Type B pancreatic cell (in vitro differentiated cells): ENCODE results near the gene MREG. TPM values are rescaled to one million over a fixed set of nuclear protein-coding genes. Genes with fewer than 3 reads are reported as not detected.
"Not testable (repeated sequence)": the region's sequence is repeated elsewhere in the genome, so short reads cannot be mapped to it uniquely, and the experiment has no call there.

Experiments
- DNase-seq: peaks from one replicate; pipeline ENCODE4 v3.0.0; 2021; ENCODE audit warnings: mixed read lengths; ENCODE audit not compliant: unreplicated experiment; ENCODE audit errors: extremely low spot score
- H3K27ac Mint-ChIP-seq: 2 replicates; pipeline ENCODE4 v1.8.0; 2021; ENCODE audit warnings: mild to moderate bottlenecking, mixed read lengths
- H3K27me3 Mint-ChIP-seq: 2 replicates; pipeline ENCODE4 v1.8.0; 2021; ENCODE audit warnings: mixed read lengths
- H3K36me3 Mint-ChIP-seq: 2 replicates; pipeline ENCODE4 v1.8.0; 2021; ENCODE audit warnings: mixed read lengths
- H3K4me1 Mint-ChIP-seq: one replicate; pipeline ENCODE4 v1.8.0; 2021; ENCODE audit warnings: mixed read lengths; ENCODE audit not compliant: unreplicated experiment
- H3K4me3 Mint-ChIP-seq: 2 replicates; pipeline ENCODE4 v1.8.0; 2021; ENCODE audit warnings: mild to moderate bottlenecking, mixed read lengths
- H3K9me3 Mint-ChIP-seq: 2 replicates; pipeline ENCODE4 v1.8.0; 2021; ENCODE audit warnings: mixed read lengths
- total RNA-seq: library from RNA; stranded (reverse); gene quantifications from 2 replicates; pipeline ENCODE4 v1.2.1, GENCODE V29; 2021; ENCODE audit warnings: low replicate concordance
- TF ChIP-seq, protein P1 (sequence below): fragments of 200-600 bp; sonication (generic); conservative IDR thresholded peaks from 2 replicates; pipeline ENCODE4 v1.5.0; 2021; ENCODE audit warnings: antibody characterized with exemption, mild to moderate bottlenecking

The MREG gene
- total RNA-seq, 1 donor from 2014 or later: 15.7 TPM

DNA sequence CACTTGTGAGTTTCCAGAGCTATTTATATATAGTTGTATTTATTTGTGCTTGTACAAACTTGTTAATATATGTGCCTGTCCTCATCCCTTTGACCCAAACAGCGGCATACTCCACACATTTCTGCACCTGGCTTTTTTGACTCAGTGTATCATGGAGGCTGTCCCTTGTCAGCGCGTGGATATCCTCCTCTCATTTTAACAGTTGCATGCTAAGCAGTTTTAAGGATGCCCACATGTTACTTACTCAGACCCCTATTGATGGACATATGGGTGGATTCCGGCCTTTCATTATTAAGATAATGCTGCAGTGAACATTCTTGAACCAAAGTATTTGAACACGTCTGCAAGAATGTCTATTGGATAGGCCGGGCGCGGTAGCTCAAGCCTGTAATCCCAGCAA is 655 bp upstream of the MREG start:
- peak overlapping the region; percentile 79 for H3K4me3 Mint-ChIP-seq
- no peak overlapping the region for H3K27ac Mint-ChIP-seq

DNA sequence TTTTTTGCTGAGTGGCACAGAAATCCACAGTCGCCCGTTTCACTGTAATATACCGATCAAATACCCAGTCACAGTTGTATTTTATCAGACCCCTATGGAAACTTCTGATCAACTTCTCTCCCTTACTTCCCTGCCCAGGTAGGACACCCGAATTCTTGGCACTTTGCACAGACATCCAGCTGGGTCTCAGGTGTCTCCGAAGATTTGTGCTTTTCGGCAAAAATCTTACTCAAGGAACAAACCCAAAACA is 596 bp downstream of the MREG start:
- Mint-ChIP-seq H3K27ac (peak overlapping the region; percentile 77), H3K27me3 (no peaks in the 10 kb centered on the region)

More for the DNA sequence above, 655 bp upstream of the MREG start:
- no peaks in the 10 kb centered on the region for H3K9me3 Mint-ChIP-seq
- no peaks in the 10 kb centered on the region for H3K27me3 Mint-ChIP-seq
- peaks cover 4% of the 10 kb centered on the region for H3K36me3 Mint-ChIP-seq
- H3K4me1 Mint-ChIP-seq: peaks cover 4% of the 10 kb centered on the region
- TF ChIP-seq, protein P1, sequence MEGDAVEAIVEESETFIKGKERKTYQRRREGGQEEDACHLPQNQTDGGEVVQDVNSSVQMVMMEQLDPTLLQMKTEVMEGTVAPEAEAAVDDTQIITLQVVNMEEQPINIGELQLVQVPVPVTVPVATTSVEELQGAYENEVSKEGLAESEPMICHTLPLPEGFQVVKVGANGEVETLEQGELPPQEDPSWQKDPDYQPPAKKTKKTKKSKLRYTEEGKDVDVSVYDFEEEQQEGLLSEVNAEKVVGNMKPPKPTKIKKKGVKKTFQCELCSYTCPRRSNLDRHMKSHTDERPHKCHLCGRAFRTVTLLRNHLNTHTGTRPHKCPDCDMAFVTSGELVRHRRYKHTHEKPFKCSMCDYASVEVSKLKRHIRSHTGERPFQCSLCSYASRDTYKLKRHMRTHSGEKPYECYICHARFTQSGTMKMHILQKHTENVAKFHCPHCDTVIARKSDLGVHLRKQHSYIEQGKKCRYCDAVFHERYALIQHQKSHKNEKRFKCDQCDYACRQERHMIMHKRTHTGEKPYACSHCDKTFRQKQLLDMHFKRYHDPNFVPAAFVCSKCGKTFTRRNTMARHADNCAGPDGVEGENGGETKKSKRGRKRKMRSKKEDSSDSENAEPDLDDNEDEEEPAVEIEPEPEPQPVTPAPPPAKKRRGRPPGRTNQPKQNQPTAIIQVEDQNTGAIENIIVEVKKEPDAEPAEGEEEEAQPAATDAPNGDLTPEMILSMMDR: no peak
- DNase-seq: no peak

DNA sequence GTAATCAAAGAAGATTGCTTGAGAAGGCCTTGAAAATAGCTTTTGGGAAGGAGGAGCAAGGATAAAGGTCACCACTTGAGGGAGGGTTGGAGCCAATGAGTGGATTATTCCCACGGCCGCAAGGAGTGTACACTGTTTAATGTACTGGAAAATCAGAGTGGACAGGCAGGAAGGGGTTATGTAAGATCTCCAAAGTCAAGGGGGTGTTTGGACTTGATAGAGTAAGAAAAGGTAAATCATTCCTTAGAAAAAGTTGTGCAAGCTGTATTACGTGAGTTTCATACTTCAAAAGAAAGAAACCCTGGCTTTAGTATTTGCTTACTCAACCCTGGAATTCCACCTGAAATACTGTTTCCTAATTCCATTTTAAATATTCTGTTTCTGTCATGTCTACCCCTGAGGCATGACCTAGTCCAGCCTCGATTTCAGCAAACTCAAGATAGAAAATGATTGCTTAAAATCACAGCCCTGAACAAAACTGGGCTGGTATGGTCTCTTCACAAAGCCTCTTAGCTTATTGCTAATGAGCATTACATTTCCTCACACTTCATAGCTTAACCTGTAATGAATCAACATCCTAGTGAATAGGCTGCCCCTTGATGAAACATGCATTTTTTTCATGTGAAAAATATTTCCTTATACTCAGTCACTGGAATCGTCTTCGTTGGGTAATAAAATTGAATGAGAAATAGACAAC is 1.1 kb downstream of the MREG start:
- peak overlapping the region; percentile 91 for H3K4me3 Mint-ChIP-seq
- TF ChIP-seq, protein P1: peak; percentile 34
- H3K4me1 Mint-ChIP-seq: peaks cover 4% of the 10 kb centered on the region
- peak overlapping the region; percentile 77 for H3K27ac Mint-ChIP-seq
- H3K27me3 Mint-ChIP-seq: no peaks in the 10 kb centered on the region
- H3K36me3 Mint-ChIP-seq: peaks cover 4% of the 10 kb centered on the region
- no peak for DNase-seq
- no peaks in the 10 kb centered on the region for H3K9me3 Mint-ChIP-seq

More for the DNA sequence above, 596 bp downstream of the MREG start:
- Mint-ChIP-seq H3K4me1 (peaks cover 4% of the 10 kb centered on the region), H3K9me3 (no peaks in the 10 kb centered on the region), H3K36me3 (peaks cover 4% of the 10 kb centered on the region), H3K4me3 (peak overlapping the region; percentile 91)
- DNase-seq: no peak
- TF ChIP-seq, protein P1: no peak

DNA sequence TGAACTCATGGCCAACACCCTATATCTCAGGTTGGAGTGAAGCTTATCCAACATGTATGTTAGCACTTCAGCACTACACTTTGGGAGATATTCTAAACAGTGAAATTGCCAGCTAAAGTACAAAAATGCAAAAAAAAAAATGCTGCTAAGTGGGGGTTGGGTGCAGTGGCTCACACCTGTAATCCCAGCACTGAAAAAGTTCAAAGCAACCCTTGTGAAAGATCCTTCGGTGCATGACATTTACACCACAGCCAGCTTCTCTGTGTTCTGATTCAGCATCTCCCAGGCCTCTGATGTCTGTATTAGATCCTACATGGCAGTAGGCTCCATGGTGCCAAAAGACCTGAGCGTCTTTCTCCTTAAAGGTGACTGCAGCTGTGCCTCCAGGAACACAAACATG is 4.1 kb downstream of the MREG start:
- H3K27me3 Mint-ChIP-seq, H3K4me1 Mint-ChIP-seq, H3K36me3 Mint-ChIP-seq, H3K4me3 Mint-ChIP-seq, DNase-seq, H3K27ac Mint-ChIP-seq, H3K9me3 Mint-ChIP-seq: not testable (repeated sequence)

DNA sequence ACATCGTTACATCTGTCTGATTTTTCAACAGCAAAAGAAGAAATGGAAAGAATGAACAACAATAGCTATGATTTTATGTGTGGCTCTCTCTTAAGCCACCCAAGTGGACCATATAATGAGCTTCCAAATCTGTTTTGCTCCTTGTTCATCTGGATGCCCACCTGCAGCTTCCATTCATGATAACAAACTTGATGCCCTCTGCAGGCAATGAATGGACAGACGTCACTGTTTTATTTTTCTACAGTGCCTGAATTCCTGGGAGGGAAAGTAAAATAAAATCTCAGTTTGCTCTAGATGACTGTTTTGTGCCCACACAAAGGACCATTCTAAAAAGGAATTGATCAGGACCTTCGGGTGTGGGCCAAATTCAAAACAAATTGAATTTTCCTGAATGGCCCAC is 5.0 kb downstream of the MREG start:
- H3K4me3 Mint-ChIP-seq: no peak overlapping the region
- H3K36me3 Mint-ChIP-seq: peaks cover 4% of the 10 kb centered on the region
- TF ChIP-seq, protein P1: no peak
- no peak for DNase-seq
- no peaks in the 10 kb centered on the region for H3K27me3 Mint-ChIP-seq
- H3K9me3 Mint-ChIP-seq: no peaks in the 10 kb centered on the region
- H3K4me1 Mint-ChIP-seq: peaks cover 15% of the 10 kb centered on the region
- no peak overlapping the region for H3K27ac Mint-ChIP-seq

GRCh38 chr2:216006164-216006663 is 7.1 kb downstream of the MREG start:
- Mint-ChIP-seq H3K27me3 (no peaks in the 10 kb centered on the region), H3K27ac (no peak overlapping the region), H3K9me3 (no peaks in the 10 kb centered on the region), H3K4me1 (peaks cover 21% of the 10 kb centered on the region), H3K4me3 (no peak overlapping the region), H3K36me3 (peaks cover 4% of the 10 kb centered on the region)
- DNase-seq: no peak
- TF ChIP-seq, protein P1: no peak
